BJ (cell line): ENCODE data around the gene GDF3. TPM values are rescaled to one million over a fixed set of nuclear protein-coding genes. Genes with fewer than 3 reads are reported as not detected.
A peak's percentile ranks its signal among the peaks of the same experiment; 100 is the strongest.
"Not testable (repeated sequence)": the region's sequence is repeated elsewhere in the genome, so short reads cannot be mapped to it uniquely, and the experiment has no call there.

Experiments used
- CTCF ChIA-PET: fragments of 350-600 bp; formaldehyde crosslinking; extraction: SDS; loops from one replicate; lab custom pipeline; 2021; ENCODE audit warnings: antibody characterized with exemption, inconsistent platforms; lab: Yijun Ruan, JAX
- POLR2A ChIA-PET: fragments of 300-600 bp; sonication (Branson Sonifier 250); formaldehyde crosslinking; extraction: SDS; loops from one replicate; lab custom pipeline; 2021; ENCODE audit warnings: antibody characterized with exemption; lab: Charles Lee
- DNase-seq: peaks from one replicate; pipeline ENCODE4 v3.0.0-alpha.2; 2011; ENCODE audit warnings: low read depth
- H3K27me3 ChIP-seq: 2 replicates; pipeline ENCODE4 v1.6.0; 2011; ENCODE audit warnings: low read length; ENCODE audit not compliant: control insufficient read depth, insufficient read depth
- H3K36me3 ChIP-seq: 2 replicates; pipeline ENCODE4 v1.5.1; 2011; ENCODE audit warnings: low read length; ENCODE audit not compliant: control insufficient read depth, insufficient read depth
- H3K4me3 ChIP-seq: 2 replicates; pipeline ENCODE4 v1.5.1; 2011; ENCODE audit warnings: low read depth, mild to moderate bottlenecking, control low read depth, low read length
- polyA plus RNA-seq: library from polyadenylated mRNA; depleted of rRNA; stranded (reverse); fragments of >200 nt; gene quantifications from 2 replicates; pipeline ENCODE4 v1.2.3, GENCODE V29; 2011; rRNA removed
- TF ChIP-seq, protein P1 (sequence below): IDR thresholded peaks from 2 replicates; pipeline ENCODE4 v1.5.1; 2011; ENCODE audit warnings: low read depth, mild to moderate bottlenecking, control low read depth, inconsistent platforms, low read length, moderate library complexity; ENCODE audit not compliant: insufficient read depth

The GDF3 gene
- polyA plus RNA-seq, 1 experiment: not detected

GRCh38 chr12:7642287-7642686 lies 53.3 kb downstream of the GDF3 start:
- no peak overlapping the region for H3K4me3 ChIP-seq
- TF ChIP-seq, protein P1, sequence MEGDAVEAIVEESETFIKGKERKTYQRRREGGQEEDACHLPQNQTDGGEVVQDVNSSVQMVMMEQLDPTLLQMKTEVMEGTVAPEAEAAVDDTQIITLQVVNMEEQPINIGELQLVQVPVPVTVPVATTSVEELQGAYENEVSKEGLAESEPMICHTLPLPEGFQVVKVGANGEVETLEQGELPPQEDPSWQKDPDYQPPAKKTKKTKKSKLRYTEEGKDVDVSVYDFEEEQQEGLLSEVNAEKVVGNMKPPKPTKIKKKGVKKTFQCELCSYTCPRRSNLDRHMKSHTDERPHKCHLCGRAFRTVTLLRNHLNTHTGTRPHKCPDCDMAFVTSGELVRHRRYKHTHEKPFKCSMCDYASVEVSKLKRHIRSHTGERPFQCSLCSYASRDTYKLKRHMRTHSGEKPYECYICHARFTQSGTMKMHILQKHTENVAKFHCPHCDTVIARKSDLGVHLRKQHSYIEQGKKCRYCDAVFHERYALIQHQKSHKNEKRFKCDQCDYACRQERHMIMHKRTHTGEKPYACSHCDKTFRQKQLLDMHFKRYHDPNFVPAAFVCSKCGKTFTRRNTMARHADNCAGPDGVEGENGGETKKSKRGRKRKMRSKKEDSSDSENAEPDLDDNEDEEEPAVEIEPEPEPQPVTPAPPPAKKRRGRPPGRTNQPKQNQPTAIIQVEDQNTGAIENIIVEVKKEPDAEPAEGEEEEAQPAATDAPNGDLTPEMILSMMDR: no peak
- no peaks in the 10 kb centered on the region for H3K36me3 ChIP-seq
- CTCF ChIA-PET: interaction anchor here (0.6 to 2.7 kb wide), 9 partner anchors 54 to 424 kb away, joined by 3 to 20 read pairs (median 3); no protein-coding TSS in a partner anchor
- H3K27me3 ChIP-seq: no peaks in the 10 kb centered on the region
- no peak for DNase-seq
- POLR2A ChIA-PET: no interaction called here

DNA sequence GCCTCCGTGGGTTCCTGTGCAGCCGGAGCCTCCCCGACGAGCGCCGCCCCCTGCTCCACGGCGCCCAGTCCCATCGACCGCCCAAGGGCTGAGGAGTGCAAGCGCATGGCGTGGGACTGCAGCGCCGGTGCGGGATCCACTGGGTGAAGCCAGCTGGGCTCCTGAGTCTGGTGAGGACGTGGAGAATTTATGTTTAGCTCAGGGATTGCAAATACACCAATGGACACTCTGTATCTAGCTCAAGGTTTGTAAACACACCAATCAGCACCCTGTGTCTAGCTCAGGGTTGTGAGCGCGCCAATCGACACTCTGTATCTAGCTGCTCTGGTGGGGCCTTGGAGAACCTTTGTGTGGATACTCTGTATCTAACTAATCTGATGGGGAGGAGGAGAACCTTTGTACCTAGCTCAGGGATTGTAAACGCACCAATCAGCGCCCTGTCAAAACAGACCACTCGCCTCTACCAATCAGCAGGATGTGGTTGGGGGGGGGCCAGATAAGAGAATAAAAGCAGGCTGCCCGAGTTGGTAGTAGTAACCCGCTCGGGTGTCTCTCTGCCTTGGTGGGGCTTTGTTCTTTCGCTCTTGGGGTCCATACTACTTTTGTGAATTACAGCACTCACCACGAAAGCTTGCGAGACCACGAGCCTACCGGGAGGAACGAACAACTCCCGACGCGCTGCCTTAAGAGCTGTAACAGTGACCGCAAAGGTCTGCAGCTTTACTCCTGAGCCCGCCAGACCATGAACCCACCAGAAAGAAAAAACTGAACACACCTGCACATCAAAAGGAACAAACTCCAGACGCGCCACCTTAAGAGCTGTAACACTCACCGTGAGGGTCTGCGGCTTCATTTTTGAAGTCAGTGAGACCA lies 55.2 kb downstream of the GDF3 start:
- peak overlapping the region; percentile 18; the same call in 1 of the 2 replicates for H3K4me3 ChIP-seq
- ChIA-PET POLR2A (interaction anchor here (0.6 kb wide), 1 partner anchor 474 kb away, joined by 4 read pairs; no protein-coding TSS in a partner anchor), CTCF (interaction anchor here (0.8 to 4.7 kb wide), 10 partner anchors 8 to 430 kb away, joined by 3 to 29 read pairs (median 6); no protein-coding TSS in a partner anchor)
- not testable (repeated sequence) for DNase-seq, H3K27me3 ChIP-seq, H3K36me3 ChIP-seq

Other genes with a start within 250 kb of the GDF3 start
- gene CD163, start 192.0 kb downstream of the GDF3 start, polyA plus RNA-seq: not detected in 2 replicates
- gene APOBEC1, start 29.9 kb downstream of the GDF3 start, polyA plus RNA-seq: not detected in 2 replicates
- gene DPPA3, start 15.7 kb upstream of the GDF3 start, polyA plus RNA-seq: not detected in 2 replicates
- gene CLEC4C, start 51.6 kb upstream of the GDF3 start, polyA plus RNA-seq: not detected in 2 replicates
- not detected in 2 replicates for gene NANOGNB, start 69.4 kb upstream of the GDF3 start, polyA plus RNA-seq
- gene NANOG, start 93.6 kb upstream of the GDF3 start, polyA plus RNA-seq: not detected in 2 replicates
- not detected in 2 replicates for gene SLC2A14, start 177.1 kb upstream of the GDF3 start, polyA plus RNA-seq
- gene SLC2A3, start 240.4 kb upstream of the GDF3 start, polyA plus RNA-seq: 40.1 and 57.3 TPM in 2 replicates